ENCODE data around the gene GMEB1.

GMEB1 gene

DNA sequence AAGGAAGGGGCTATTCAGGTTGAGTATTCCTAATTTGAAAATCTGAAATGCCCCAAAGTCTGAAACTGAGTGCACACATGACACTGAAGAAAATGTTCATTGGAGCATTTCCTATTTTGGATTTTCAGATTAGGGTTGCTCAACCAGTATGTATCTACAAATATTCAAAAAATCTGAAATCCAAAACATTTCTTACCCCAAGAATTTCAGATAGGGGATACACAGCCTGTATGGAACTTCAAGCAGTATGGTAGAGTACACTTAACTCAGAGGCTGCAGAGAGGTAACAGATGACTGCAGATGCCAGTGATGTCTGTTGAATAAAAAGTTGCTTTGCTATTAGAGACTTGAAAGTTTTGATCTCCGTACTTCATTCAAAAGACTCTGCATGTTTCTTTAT, 87.1 kb downstream of the GMEB1 start:
- DNase-seq, result no peak

DNA sequence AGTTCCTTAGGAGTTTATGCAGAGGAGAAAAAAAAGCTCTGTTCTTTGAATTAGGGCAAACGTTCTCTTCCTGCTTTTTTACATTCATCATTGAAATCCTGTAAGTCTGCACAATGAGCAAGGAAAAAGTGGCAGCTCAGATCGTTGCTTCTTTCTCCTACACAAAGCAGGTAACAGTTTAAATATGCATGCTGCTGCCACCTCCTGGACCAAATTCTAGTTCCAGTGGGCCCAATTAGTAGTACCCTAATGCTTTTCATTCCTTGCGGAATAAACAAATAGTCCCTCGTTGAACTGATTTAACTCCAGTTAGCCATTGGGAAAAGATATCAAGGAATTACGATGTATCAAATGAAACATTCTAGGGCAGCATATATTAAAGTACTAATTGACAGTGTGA, 88.3 kb downstream of the GMEB1 start:
- DNase-seq, result no peak

DNA sequence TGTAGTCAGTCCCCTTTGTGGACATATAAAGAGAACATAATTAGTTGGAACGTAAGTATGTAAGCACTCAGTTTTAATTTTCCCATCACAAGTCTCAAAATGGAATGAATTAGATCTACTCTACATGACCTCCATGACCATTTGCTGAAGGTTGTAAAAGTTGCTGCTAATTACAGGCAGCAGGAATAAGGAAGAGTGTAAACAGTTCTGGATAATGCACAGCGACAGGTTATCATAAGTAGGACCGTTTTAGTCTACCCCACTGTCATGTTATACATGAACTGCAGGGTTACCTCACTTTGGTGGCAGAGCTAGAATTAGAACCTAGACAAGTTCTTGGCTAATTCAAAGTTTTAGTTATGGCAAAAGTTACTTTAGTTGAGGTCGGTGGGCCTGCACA, 89.8 kb downstream of the GMEB1 start:
- no peak for DNase-seq

DNA sequence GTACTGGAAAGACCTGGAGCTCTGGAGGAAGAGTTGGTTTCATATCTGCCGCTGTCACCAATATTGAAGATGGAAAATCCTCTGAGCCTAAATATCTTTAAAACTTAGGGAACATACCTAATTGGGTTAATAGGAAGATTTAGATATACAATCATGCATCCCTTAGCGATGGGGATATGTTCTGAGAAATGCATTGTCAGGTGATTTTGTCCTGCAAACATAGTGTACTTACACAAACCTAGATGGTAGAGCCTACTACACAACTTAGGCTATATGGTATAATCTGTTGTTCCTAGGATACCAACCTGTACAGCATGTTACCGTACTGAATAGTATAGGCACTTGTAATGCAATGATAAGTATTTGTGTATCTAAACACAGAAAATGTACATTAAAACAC, 90.7 kb downstream of the GMEB1 start:
- DNase-seq, result no peak

DNA sequence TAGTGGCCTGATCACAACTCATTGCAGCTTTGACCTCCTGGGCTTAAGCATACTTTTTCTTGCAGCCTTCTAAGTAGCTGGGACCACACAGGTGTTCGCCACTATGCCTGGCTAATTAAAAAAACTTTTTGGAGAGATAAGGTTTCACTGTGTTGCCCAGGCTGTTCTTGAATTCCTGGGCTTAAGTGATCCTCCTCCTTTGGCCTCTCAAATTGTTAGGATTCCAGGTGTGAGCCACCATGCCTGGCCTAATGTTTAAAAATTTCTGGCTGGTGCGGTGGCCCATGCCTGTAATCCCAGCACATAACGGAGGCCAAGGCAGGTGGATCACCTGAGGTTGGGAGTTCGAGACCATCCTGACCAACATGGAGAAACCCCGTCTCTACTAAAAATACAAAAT, 92.6 kb downstream of the GMEB1 start:
- no peak for DNase-seq

DNA sequence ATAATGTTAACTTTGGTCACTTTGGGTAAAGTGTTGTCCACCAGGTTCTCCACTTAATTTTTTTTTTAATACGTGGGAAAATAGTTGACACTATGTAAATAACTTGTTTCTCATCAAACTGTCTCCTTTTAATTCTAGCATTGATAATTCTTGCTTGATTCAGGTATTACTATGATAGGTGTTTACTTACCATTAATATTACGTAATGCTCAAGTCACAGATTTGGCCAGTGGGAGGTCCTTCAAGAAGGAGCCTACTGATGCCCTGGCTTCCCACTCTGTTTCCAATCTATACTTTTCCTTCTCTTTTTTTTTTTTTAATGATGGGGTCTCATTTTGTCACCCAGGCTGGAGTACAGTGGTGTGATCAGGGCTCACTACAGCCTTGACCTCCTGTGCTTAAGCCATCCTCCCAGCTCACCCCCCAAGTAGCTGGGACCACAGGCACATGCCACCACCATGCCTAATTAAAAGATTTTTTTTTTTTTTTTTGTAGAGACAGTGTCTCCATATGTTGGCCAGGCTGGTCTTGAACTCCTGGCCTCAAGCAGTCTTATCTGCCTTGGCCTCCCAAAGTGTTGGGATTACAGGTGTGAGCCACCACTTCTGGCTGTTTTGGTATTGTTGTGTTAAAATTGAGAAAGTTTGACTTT, 98.1 kb downstream of the GMEB1 start:
- no peak for DNase-seq
